WTC11 (cell line): ENCODE data around the gene SPNS2.

Experiments
- ATF2 ChIP-seq: sonication (generic); formaldehyde crosslinking; IDR thresholded peaks from 2 replicates; pipeline ENCODE4 v1.8.1; 2022; ENCODE audit warnings: low read depth, missing genetic modification reagents, borderline replicate concordance
- CREM ChIP-seq: sonication (generic); formaldehyde crosslinking; IDR thresholded peaks from 2 replicates; pipeline ENCODE4 v1.8.1; 2022; ENCODE audit warnings: mild to moderate bottlenecking, missing genetic modification reagents, moderate library complexity
- CTCF ChIP-seq: fragments of 200-600 bp; IDR thresholded peaks from 2 replicates; pipeline ENCODE4 v1.8.0; 2022; ENCODE audit warnings: antibody characterized with exemption
- E2F5 ChIP-seq: sonication (generic); formaldehyde crosslinking; IDR thresholded peaks from 2 replicates; pipeline ENCODE4 v1.8.1; 2022; ENCODE audit warnings: mild to moderate bottlenecking, moderate library complexity, missing genetic modification reagents
- TP53 ChIP-seq: sonication (generic); formaldehyde crosslinking; IDR thresholded peaks from 2 replicates; pipeline ENCODE4 v1.8.1; 2023; ENCODE audit warnings: mild to moderate bottlenecking, missing genetic modification reagents
- TF ChIP-seq, protein P1 (sequence below): sonication (generic); formaldehyde crosslinking; IDR thresholded peaks from 2 replicates; pipeline ENCODE4 v1.8.1; 2022; ENCODE audit warnings: mild to moderate bottlenecking, missing genetic modification reagents, moderate library complexity, borderline replicate concordance
- TF ChIP-seq, protein P2 (sequence below): fragments of 250-450 bp; sonication (Bioruptor Pico); IDR thresholded peaks from 2 replicates; pipeline ENCODE4 v1.9.0; 2021; ENCODE audit warnings: mild to moderate bottlenecking
- TF ChIP-seq, protein P3 (sequence below): sonication (generic); formaldehyde crosslinking; conservative IDR thresholded peaks from 2 replicates; pipeline ENCODE4 v1.8.1; 2023; ENCODE audit warnings: mild to moderate bottlenecking, low read depth, missing genetic modification reagents, moderate library complexity

GRCh38 chr17:4554997-4555799 lies 56.5 kb downstream of the SPNS2 start, which contains the start of gene MYBBP1A:
- TF ChIP-seq E2F5 (no peak), TP53 (CRISPR knock-in tag) (0 out of 2 replicates have a peak, but pooled peaks have one; percentile 45), CREM (CRISPR knock-in tag) (peak; percentile 41), CTCF (no peak), ATF2 (CRISPR knock-in tag) (no peak)
- TF ChIP-seq, protein P1, sequence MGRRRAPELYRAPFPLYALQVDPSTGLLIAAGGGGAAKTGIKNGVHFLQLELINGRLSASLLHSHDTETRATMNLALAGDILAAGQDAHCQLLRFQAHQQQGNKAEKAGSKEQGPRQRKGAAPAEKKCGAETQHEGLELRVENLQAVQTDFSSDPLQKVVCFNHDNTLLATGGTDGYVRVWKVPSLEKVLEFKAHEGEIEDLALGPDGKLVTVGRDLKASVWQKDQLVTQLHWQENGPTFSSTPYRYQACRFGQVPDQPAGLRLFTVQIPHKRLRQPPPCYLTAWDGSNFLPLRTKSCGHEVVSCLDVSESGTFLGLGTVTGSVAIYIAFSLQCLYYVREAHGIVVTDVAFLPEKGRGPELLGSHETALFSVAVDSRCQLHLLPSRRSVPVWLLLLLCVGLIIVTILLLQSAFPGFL = no peak
- TF ChIP-seq, protein P2, sequence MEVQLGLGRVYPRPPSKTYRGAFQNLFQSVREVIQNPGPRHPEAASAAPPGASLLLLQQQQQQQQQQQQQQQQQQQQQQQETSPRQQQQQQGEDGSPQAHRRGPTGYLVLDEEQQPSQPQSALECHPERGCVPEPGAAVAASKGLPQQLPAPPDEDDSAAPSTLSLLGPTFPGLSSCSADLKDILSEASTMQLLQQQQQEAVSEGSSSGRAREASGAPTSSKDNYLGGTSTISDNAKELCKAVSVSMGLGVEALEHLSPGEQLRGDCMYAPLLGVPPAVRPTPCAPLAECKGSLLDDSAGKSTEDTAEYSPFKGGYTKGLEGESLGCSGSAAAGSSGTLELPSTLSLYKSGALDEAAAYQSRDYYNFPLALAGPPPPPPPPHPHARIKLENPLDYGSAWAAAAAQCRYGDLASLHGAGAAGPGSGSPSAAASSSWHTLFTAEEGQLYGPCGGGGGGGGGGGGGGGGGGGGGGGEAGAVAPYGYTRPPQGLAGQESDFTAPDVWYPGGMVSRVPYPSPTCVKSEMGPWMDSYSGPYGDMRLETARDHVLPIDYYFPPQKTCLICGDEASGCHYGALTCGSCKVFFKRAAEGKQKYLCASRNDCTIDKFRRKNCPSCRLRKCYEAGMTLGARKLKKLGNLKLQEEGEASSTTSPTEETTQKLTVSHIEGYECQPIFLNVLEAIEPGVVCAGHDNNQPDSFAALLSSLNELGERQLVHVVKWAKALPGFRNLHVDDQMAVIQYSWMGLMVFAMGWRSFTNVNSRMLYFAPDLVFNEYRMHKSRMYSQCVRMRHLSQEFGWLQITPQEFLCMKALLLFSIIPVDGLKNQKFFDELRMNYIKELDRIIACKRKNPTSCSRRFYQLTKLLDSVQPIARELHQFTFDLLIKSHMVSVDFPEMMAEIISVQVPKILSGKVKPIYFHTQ (CRISPR knock-in tag) = no peak
- TF ChIP-seq, protein P3, sequence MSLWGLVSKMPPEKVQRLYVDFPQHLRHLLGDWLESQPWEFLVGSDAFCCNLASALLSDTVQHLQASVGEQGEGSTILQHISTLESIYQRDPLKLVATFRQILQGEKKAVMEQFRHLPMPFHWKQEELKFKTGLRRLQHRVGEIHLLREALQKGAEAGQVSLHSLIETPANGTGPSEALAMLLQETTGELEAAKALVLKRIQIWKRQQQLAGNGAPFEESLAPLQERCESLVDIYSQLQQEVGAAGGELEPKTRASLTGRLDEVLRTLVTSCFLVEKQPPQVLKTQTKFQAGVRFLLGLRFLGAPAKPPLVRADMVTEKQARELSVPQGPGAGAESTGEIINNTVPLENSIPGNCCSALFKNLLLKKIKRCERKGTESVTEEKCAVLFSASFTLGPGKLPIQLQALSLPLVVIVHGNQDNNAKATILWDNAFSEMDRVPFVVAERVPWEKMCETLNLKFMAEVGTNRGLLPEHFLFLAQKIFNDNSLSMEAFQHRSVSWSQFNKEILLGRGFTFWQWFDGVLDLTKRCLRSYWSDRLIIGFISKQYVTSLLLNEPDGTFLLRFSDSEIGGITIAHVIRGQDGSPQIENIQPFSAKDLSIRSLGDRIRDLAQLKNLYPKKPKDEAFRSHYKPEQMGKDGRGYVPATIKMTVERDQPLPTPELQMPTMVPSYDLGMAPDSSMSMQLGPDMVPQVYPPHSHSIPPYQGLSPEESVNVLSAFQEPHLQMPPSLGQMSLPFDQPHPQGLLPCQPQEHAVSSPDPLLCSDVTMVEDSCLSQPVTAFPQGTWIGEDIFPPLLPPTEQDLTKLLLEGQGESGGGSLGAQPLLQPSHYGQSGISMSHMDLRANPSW (CRISPR knock-in tag) = no peak
